Measurements from ENCODE around the gene ITGAL. TPM values are rescaled to one million over a fixed set of nuclear protein-coding genes. Genes with fewer than 3 reads are reported as not detected.
"Not testable (repeated sequence)": the region's sequence is repeated elsewhere in the genome, so short reads cannot be mapped to it uniquely, and the experiment has no call there.

The ITGAL gene
- total RNA-seq, 1 donor from 2014 or later, result 0.04 TPM

DNA sequence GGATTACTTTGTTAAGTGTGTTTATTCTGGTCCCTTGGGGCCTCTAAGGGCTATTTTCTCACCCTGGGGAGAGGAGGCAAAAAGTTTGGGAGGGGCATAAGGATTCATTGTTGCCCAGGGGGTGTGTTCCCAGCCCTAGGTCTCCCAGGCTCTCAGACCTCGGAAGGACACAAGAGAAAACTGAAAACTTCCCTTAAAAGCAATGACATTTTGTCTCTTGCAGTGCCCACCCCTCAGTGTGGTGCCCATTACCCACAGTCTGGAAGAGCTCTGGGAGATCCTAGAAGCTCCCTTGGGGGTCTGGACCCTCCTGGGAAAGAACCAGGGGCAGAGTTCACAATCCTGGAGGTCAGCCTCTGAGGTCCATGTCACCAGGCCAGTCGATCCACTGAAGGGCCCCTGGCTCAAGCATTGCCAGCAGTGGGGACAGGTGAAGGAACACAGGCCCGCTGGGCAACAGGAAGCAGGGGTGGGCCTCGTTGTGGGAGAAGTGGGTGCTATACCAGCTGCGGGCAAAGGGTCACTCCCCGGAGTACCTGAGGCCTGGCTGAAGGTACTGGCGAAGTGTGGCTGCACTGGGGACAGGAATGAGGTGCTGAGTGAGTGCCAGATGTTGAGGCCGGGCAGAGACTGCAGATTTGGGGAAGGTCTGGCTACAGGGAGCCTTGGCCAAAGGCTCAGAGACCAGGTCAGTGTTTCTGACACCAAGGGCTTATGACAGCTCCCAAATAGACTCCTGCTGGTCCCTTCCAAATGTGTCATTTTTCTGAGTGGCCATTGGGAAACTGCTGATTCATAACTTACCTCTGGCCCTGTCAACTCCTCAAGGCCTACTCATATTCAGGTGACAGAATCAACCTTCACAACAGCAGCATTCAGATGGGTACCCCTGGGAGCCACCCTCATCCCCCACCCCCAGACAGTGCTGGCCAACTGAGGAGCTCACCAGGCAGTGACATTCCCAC is 66.7 kb downstream of the ITGAL start:
- no peak for DNase-seq (ENCODE audit: low read depth)
- TF ChIP-seq, protein P1, sequence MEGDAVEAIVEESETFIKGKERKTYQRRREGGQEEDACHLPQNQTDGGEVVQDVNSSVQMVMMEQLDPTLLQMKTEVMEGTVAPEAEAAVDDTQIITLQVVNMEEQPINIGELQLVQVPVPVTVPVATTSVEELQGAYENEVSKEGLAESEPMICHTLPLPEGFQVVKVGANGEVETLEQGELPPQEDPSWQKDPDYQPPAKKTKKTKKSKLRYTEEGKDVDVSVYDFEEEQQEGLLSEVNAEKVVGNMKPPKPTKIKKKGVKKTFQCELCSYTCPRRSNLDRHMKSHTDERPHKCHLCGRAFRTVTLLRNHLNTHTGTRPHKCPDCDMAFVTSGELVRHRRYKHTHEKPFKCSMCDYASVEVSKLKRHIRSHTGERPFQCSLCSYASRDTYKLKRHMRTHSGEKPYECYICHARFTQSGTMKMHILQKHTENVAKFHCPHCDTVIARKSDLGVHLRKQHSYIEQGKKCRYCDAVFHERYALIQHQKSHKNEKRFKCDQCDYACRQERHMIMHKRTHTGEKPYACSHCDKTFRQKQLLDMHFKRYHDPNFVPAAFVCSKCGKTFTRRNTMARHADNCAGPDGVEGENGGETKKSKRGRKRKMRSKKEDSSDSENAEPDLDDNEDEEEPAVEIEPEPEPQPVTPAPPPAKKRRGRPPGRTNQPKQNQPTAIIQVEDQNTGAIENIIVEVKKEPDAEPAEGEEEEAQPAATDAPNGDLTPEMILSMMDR (IDR thresholded peaks at IDR 0.05; ENCODE audit: insufficient read depth, low read length, poor library complexity, severe bottlenecking), result no peak
- H3K27me3 ChIP-seq (ENCODE audit: control insufficient read depth, insufficient read depth, low read length), result no peaks in the 10 kb centered on the region
- H3K4me3 ChIP-seq (ENCODE audit: low read depth, low read length), result no peak overlapping the region
- no peaks in the 10 kb centered on the region for H3K36me3 ChIP-seq (ENCODE audit: control insufficient read depth, insufficient read depth, low read length)

- not testable (repeated sequence) for H3K27me3 ChIP-seq (ENCODE audit: control insufficient read depth, insufficient read depth, low read length); H3K36me3 ChIP-seq (ENCODE audit: control insufficient read depth, insufficient read depth, low read length); H3K4me3 ChIP-seq (ENCODE audit: low read depth, low read length); DNase-seq (ENCODE audit: low read depth)
These were observed 67.5 kb downstream of the ITGAL start for GRCh38 chr16:30539986-30540526.

DNA sequence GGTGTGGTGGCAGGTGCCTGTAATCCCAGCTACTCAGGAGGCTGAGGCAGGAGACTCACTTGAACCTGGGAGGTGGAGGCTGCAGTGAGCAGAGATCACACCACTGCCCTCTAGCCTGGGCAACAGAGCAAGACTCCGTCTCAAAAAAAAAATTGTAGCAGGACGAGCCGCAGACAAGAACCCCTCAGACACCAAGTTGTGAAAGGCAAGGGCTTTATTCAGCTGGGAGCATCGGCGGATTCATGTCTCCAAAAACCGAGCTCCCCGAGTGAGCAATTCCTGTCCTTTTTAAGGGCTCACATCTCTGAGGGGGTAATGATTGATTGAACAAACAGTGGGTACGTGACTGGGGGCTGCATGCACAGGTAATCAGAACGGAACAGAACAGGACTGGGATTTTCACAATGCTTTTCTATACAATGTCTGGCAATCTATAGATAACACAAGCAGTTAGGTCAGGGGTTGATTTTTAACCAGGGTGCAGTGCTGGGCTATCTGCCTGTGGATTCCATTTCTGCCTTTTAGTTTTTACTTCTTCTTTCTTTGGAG is 68.4 kb downstream of the ITGAL start:
- DNase-seq (ENCODE audit: low read depth); H3K4me3 ChIP-seq (ENCODE audit: low read depth, low read length); H3K27me3 ChIP-seq (ENCODE audit: control insufficient read depth, insufficient read depth, low read length); H3K36me3 ChIP-seq (ENCODE audit: control insufficient read depth, insufficient read depth, low read length): not testable (repeated sequence)

- TF ChIP-seq, protein P1 (IDR thresholded peaks at IDR 0.05; ENCODE audit: insufficient read depth, low read length, poor library complexity, severe bottlenecking), result no peak
- Histone ChIP-seq H3K4me3 (ENCODE audit: low read depth, low read length) (no peak overlapping the region), H3K27me3 (ENCODE audit: control insufficient read depth, insufficient read depth, low read length) (no peaks in the 10 kb centered on the region), H3K36me3 (ENCODE audit: control insufficient read depth, insufficient read depth, low read length) (no peaks in the 10 kb centered on the region)
- no peak for DNase-seq (ENCODE audit: low read depth)
These were observed 69.2 kb downstream of the ITGAL start for GRCh38 chr16:30541502-30542329.

DNA sequence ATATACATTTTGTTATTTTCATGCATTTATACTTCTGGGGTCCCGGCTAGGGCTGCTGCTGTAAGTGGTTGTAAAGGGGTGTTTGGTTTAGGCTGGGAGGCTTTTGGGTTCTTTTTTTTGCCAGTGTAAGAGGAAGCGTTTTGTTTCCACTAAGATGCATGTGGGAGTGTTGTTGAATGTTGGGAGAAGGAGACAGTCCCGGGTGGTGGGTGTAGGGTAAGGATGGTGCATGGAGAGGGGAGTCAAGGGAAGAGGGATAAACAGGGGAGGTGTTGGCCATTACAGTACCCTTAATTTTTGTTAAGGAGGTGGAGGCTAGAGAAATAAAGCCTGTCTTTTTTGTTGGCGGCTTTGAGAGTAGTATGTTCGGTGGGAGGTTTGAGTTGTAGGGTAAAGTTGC is 70.5 kb downstream of the ITGAL start:
- Histone ChIP-seq H3K4me3 (ENCODE audit: low read depth, low read length) (no peak overlapping the region), H3K36me3 (ENCODE audit: control insufficient read depth, insufficient read depth, low read length) (no peaks in the 10 kb centered on the region), H3K27me3 (ENCODE audit: control insufficient read depth, insufficient read depth, low read length) (no peaks in the 10 kb centered on the region)
- no peak for DNase-seq (ENCODE audit: low read depth)
- TF ChIP-seq, protein P1 (IDR thresholded peaks at IDR 0.05; ENCODE audit: insufficient read depth, low read length, poor library complexity, severe bottlenecking), result no peak

- no peaks in the 10 kb centered on the region for H3K36me3 ChIP-seq (ENCODE audit: control insufficient read depth, insufficient read depth, low read length)
- TF ChIP-seq, protein P1 (IDR thresholded peaks at IDR 0.05; ENCODE audit: insufficient read depth, low read length, poor library complexity, severe bottlenecking), result no peak
- no peak for DNase-seq (ENCODE audit: low read depth)
- no peak overlapping the region for H3K4me3 ChIP-seq (ENCODE audit: low read depth, low read length)
- H3K27me3 ChIP-seq (ENCODE audit: control insufficient read depth, insufficient read depth, low read length), result no peaks in the 10 kb centered on the region
These were observed 73.6 kb downstream of the ITGAL start for GRCh38 chr16:30546115-30546514.

All from kidney epithelial cell (primary cell).